Astrocyte (in vitro differentiated cells and primary cell): ENCODE measurements around the gene ERCC3.

Experiments used
- EZH2 ChIP-seq: IDR thresholded peaks from 2 replicates; pipeline ENCODE4 v1.6.1; 2012; ENCODE audit warnings: mild to moderate bottlenecking, low read length, inconsistent platforms; ENCODE audit not compliant: insufficient read depth
- TF ChIP-seq, protein P1 (sequence below): IDR thresholded peaks from 2 replicates; pipeline ENCODE4 v1.5.1; 2011; ENCODE audit warnings: low read depth, mild to moderate bottlenecking, inconsistent platforms, low read length, moderate library complexity; ENCODE audit not compliant: insufficient read depth

DNA sequence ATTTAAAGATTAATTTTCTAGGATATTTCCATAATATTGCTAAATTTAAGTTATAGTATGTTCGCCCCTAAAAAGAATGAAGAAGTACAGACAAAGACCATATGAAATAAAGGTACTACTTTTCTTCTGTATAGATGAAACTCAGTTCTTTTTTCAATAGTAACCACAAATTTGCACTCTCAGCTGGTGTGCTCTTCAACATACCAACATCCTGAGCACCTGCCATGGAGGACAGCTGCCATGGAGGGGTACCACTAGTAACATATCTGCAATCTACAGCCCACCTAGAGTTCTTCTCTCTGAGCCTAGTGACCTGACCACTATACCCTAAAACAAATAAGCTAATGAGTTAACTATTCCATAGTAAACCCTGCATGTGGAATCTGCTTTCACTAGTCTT lies 36.8 kb upstream of the ERCC3 start:
- TF ChIP-seq, protein P1, sequence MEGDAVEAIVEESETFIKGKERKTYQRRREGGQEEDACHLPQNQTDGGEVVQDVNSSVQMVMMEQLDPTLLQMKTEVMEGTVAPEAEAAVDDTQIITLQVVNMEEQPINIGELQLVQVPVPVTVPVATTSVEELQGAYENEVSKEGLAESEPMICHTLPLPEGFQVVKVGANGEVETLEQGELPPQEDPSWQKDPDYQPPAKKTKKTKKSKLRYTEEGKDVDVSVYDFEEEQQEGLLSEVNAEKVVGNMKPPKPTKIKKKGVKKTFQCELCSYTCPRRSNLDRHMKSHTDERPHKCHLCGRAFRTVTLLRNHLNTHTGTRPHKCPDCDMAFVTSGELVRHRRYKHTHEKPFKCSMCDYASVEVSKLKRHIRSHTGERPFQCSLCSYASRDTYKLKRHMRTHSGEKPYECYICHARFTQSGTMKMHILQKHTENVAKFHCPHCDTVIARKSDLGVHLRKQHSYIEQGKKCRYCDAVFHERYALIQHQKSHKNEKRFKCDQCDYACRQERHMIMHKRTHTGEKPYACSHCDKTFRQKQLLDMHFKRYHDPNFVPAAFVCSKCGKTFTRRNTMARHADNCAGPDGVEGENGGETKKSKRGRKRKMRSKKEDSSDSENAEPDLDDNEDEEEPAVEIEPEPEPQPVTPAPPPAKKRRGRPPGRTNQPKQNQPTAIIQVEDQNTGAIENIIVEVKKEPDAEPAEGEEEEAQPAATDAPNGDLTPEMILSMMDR = no peak
- TF ChIP-seq EZH2 = no peak
